Measurements from ENCODE around the gene GPS1. TPM values are rescaled to one million over a fixed set of nuclear protein-coding genes. Genes with fewer than 3 reads are reported as not detected.

The GPS1 gene
- total and polyA plus RNA-seq, 10 of the 15 experiments (the other 5 are each of a cell fraction or from before 2014, with no cell fraction given): 2.2 to 146 (median 77.7) TPM

DNA sequence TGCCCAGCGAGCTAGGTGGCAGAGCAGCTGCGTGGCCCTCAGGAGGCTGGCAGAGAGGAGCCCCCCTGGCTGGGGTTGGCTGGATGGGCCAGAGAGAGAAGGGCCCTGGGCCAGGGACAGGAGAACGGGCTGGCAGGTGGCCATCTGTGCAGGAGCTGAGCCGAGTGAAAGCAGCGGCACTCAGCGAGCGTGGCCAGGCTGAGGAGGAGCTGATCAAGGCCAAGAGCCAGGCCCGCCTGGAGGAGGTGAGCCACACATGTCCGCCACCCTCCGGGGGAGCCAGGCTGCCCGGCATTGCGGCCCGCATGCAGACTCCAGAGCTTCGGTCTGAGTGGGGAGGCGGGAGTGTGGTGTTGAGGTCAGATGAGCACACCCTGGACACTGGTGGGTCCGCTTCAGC, 22.3 kb upstream of the GPS1 start (continued):
- TF ChIP-seq IRF5 (IDR thresholded peaks at IDR 0.05; ENCODE audit: borderline replicate concordance) (no peak), BRCA1 (IDR thresholded peaks at IDR 0.05; ENCODE audit: low read depth, low read length) (no peak), SMAD1 (IDR thresholded peaks at IDR 0.05; ENCODE audit: low read depth, partially characterized antibody) (no peak), RAD21 (IDR thresholded peaks at IDR 0.05; ENCODE audit: insufficient read depth, low read depth, low read length) (no peak), EZH2 (IDR thresholded peaks at IDR 0.05; ENCODE audit: borderline replicate concordance, control insufficient read depth, low read depth, low read length) (no peak), SUPT20H (IDR thresholded peaks at IDR 0.05; ENCODE audit: borderline replicate concordance, control insufficient read depth, low read depth, low read length) (no peak), BHLHE40 (IDR thresholded peaks at IDR 0.05; ENCODE audit: borderline replicate concordance in 1 of 2, low read depth in 2 of 2, low read length in 1 of 2) (no peak)
- TF ChIP-seq, protein P1, sequence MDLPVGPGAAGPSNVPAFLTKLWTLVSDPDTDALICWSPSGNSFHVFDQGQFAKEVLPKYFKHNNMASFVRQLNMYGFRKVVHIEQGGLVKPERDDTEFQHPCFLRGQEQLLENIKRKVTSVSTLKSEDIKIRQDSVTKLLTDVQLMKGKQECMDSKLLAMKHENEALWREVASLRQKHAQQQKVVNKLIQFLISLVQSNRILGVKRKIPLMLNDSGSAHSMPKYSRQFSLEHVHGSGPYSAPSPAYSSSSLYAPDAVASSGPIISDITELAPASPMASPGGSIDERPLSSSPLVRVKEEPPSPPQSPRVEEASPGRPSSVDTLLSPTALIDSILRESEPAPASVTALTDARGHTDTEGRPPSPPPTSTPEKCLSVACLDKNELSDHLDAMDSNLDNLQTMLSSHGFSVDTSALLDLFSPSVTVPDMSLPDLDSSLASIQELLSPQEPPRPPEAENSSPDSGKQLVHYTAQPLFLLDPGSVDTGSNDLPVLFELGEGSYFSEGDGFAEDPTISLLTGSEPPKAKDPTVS (IDR thresholded peaks at IDR 0.05; ENCODE audit: low read depth, low read length): no peak

- ChIA-PET POLR2A (interaction anchor here (1.1 to 1.3 kb wide), 2 partner anchors 20 to 70 kb away, joined by 3 read pairs; no protein-coding TSS in a partner anchor), CTCF (interaction anchor here (0.6 to 2.3 kb wide), 15 partner anchors 8 to 827 kb away, joined by 3 to 19 read pairs (median 3); no protein-coding TSS in a partner anchor), SMC1A (ENCODE audit: uncharacterized antibody, unreplicated experiment) (interaction anchor here (0.7 to 2.5 kb wide), 5 partner anchors 76 to 389 kb away, joined by 3 to 13 read pairs (median 4); no protein-coding TSS in a partner anchor), RAD21 (ENCODE audit: unreplicated experiment) (interaction anchor here (0.6 to 1.5 kb wide), 8 partner anchors 10 to 321 kb away, joined by 3 to 4 read pairs (median 4); no protein-coding TSS in a partner anchor)
- H3K27ac ChIP-seq (ENCODE audit: control insufficient read depth, insufficient read depth): no peak overlapping the region
- DNase-seq (ENCODE audit: low read depth, low spot score) (no peak), FAIRE-seq (no peak), ATAC-seq (no peak)
- H3K9ac ChIP-seq (ENCODE audit: control insufficient read depth, insufficient read depth, low read length): no peak overlapping the region
- intact Hi-C loops (cut with micrococcal nuclease; ENCODE audit: unreplicated experiment) (no loop called here), in situ Hi-C loops (cut with MboI) (no loop called here)
- H3K9me3 ChIP-seq (replicated peaks; ENCODE audit: control insufficient read depth, insufficient read depth, low read length): no peaks in the 10 kb centered on the region
- H3K4me3 ChIP-seq: no peak overlapping the region
- no peaks in the 10 kb centered on the region; the same call in 1 of the 2 replicates for H3K4me1 ChIP-seq (ENCODE audit: control insufficient read depth, insufficient read depth, low read length)
- no TSS peak for BruUV-seq (replicated peaks)
- H3K36me3 ChIP-seq (ENCODE audit: control insufficient read depth in 2 of 2, insufficient read depth in 2 of 2, low read length in 1 of 2): no peaks in the 10 kb centered on the region; a peak in 3 of 4 replicates
- no peak overlapping the region for H2AFZ ChIP-seq (ENCODE audit: control insufficient read depth, low read depth, low read length)
- H3K27me3 ChIP-seq (replicated peaks in 1 of 2; ENCODE audit: control insufficient read depth in 2 of 2, insufficient read depth in 2 of 2, low read length in 1 of 2): no peaks in the 10 kb centered on the region
- no peaks in the 10 kb centered on the region for H4K20me1 ChIP-seq (ENCODE audit: control insufficient read depth, insufficient read depth)
- WGBS (ENCODE audit: insufficient coverage, insufficient replicate concordance, low lambda C conversion rate, missing lambda C conversion rate): 81% methylated on average over 18 of the region's 31 CpGs
- H3K4me2 ChIP-seq (ENCODE audit: control insufficient read depth, insufficient read depth): peak overlapping the region; percentile 94
- no peak for TF ChIP-seq USF1 (IDR thresholded peaks at IDR 0.05; ENCODE audit: borderline replicate concordance, extremely low read length, insufficient read depth, low read depth, low read length)
- no peak for TF ChIP-seq FOXM1 (IDR thresholded peaks at IDR 0.05; ENCODE audit: low read depth, low read length)
- TF ChIP-seq CHD1 (IDR thresholded peaks at IDR 0.05; ENCODE audit: low read depth, low read length): no peak
- no peak for TF ChIP-seq GATAD2B (conservative IDR thresholded peaks at IDR 0.05; ENCODE audit: low read depth)
- no peaks in the 10 kb centered on the region for H3K79me2 ChIP-seq (ENCODE audit: control insufficient read depth, insufficient read depth, low read length)
Measured at GRCh38 chr17:82029990-82030469, 21.7 kb upstream of the GPS1 start.
